ENCODE measurements around the gene ZNF26. TPM values are rescaled to one million over a fixed set of nuclear protein-coding genes. Genes with fewer than 3 reads are reported as not detected.
"Not testable (repeated sequence)": the region's sequence is repeated elsewhere in the genome, so short reads cannot be mapped to it uniquely, and the experiment has no call there.

The ZNF26 gene
- polyA plus RNA-seq, 1 donor from 2014 or later = 26.6 TPM

DNA sequence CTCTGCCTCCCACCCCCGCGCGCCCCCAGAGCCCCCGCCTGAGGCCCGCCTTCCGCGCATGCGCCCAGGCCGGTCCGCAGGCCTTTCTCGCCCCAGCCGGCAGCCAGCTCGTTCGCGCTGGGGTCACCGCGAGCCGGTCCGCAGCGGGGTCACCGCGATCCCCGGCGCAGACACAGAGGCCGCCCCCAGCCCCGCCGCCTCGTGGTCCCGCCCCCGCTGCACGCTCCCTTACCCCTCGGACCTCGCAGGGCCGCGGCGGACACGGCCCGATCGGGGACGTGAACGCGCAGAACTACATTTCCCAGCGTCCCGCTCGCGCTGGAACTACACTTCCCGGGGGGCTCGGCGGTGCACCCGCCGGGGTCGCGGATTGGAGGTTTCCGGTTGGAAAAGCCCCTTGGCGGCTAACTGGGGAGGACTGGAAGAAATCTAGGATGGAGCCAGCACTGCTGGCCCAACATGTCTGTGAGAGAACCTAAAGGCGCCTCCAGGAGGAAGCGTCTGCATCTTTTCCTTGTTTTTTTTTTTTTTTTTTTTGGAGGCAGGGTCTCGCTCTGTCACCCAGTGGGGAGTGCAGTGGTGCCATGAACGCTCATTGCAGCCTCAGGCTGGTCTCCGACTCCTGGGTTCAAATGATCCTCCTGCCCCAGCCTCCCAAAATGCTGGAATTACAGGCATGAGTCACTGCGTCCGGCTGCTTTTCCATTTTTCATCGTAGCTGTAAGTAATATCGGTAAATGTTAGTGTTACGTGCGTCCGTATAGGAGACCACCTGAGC, 30.0 kb upstream of the ZNF26 start, which contains the start of gene ZNF605:
TSS of gene ZNF605 (minus strand) at position 296 of the 778 bp plus-strand sequence. CDS start 10,671 bp downstream, outside the sequence.
- TF ChIP-seq, protein P1, sequence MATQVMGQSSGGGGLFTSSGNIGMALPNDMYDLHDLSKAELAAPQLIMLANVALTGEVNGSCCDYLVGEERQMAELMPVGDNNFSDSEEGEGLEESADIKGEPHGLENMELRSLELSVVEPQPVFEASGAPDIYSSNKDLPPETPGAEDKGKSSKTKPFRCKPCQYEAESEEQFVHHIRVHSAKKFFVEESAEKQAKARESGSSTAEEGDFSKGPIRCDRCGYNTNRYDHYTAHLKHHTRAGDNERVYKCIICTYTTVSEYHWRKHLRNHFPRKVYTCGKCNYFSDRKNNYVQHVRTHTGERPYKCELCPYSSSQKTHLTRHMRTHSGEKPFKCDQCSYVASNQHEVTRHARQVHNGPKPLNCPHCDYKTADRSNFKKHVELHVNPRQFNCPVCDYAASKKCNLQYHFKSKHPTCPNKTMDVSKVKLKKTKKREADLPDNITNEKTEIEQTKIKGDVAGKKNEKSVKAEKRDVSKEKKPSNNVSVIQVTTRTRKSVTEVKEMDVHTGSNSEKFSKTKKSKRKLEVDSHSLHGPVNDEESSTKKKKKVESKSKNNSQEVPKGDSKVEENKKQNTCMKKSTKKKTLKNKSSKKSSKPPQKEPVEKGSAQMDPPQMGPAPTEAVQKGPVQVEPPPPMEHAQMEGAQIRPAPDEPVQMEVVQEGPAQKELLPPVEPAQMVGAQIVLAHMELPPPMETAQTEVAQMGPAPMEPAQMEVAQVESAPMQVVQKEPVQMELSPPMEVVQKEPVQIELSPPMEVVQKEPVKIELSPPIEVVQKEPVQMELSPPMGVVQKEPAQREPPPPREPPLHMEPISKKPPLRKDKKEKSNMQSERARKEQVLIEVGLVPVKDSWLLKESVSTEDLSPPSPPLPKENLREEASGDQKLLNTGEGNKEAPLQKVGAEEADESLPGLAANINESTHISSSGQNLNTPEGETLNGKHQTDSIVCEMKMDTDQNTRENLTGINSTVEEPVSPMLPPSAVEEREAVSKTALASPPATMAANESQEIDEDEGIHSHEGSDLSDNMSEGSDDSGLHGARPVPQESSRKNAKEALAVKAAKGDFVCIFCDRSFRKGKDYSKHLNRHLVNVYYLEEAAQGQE (IDR thresholded peaks at IDR 0.05; ENCODE audit: borderline replicate concordance) = no peak
- TF ChIP-seq RAD21 (conservative IDR thresholded peaks at IDR 0.05) (peak; percentile 21), MXI1 (conservative IDR thresholded peaks at IDR 0.05; ENCODE audit: poor library complexity, severe bottlenecking) (peak; percentile 47), EP300 (conservative IDR thresholded peaks at IDR 0.05; ENCODE audit: poor library complexity, severe bottlenecking) (peak; percentile 33), SMC3 (conservative IDR thresholded peaks at IDR 0.05; ENCODE audit: poor library complexity) (no peak), EZH2 (IDR thresholded peaks at IDR 0.05; ENCODE audit: borderline replicate concordance, insufficient read depth, low read length, poor library complexity, severe bottlenecking) (no peak), TAF1 (IDR thresholded peaks at IDR 0.05; ENCODE audit: low read depth) (no peak), POLR2AphosphoS5 (IDR thresholded peaks at IDR 0.05) (peak; percentile 87)
- TF ChIP-seq, protein P2, sequence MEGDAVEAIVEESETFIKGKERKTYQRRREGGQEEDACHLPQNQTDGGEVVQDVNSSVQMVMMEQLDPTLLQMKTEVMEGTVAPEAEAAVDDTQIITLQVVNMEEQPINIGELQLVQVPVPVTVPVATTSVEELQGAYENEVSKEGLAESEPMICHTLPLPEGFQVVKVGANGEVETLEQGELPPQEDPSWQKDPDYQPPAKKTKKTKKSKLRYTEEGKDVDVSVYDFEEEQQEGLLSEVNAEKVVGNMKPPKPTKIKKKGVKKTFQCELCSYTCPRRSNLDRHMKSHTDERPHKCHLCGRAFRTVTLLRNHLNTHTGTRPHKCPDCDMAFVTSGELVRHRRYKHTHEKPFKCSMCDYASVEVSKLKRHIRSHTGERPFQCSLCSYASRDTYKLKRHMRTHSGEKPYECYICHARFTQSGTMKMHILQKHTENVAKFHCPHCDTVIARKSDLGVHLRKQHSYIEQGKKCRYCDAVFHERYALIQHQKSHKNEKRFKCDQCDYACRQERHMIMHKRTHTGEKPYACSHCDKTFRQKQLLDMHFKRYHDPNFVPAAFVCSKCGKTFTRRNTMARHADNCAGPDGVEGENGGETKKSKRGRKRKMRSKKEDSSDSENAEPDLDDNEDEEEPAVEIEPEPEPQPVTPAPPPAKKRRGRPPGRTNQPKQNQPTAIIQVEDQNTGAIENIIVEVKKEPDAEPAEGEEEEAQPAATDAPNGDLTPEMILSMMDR (IDR thresholded peaks at IDR 0.05; ENCODE audit: poor library complexity, severe bottlenecking) = no peak
- H3K9me2 ChIP-seq (ENCODE audit: insufficient read depth, low read length) = no peaks in the 10 kb centered on the region
- no peaks in the 10 kb centered on the region for H4K20me1 ChIP-seq (ENCODE audit: insufficient read depth)
- H3K9me3 ChIP-seq (ENCODE audit: low read length) = peaks cover 9% of the 10 kb centered on the region
- peak within 1 kb of the TSS; percentile 82 for H3K4me3 ChIP-seq (ENCODE audit: low read length)
- H3K27me3 ChIP-seq (ENCODE audit: insufficient read depth, low read depth, low read length) = no peaks in the 10 kb centered on the region
- peak within 1 kb of the TSS; percentile 70 for H3K27ac ChIP-seq (ENCODE audit: low read length)
- peak within 1 kb of the TSS; percentile 81 for H3K9ac ChIP-seq (ENCODE audit: low read length)
- no peaks in the 10 kb centered on the region for H3F3A ChIP-seq (ENCODE audit: insufficient read depth, low read length, poor library complexity, severe bottlenecking)
- peaks cover 5% of the 10 kb centered on the region for H3K36me3 ChIP-seq (ENCODE audit: insufficient read depth, low read length)
- peak within 1 kb of the TSS; percentile 70 for H2AFZ ChIP-seq (ENCODE audit: low read depth, low read length)
- H3K79me2 ChIP-seq (replicated peaks; ENCODE audit: insufficient read depth, low read length) = peaks cover 4% of the 10 kb centered on the region
- H3K4me2 ChIP-seq (ENCODE audit: low read length) = peak within 1 kb of the TSS; percentile 80

DNA sequence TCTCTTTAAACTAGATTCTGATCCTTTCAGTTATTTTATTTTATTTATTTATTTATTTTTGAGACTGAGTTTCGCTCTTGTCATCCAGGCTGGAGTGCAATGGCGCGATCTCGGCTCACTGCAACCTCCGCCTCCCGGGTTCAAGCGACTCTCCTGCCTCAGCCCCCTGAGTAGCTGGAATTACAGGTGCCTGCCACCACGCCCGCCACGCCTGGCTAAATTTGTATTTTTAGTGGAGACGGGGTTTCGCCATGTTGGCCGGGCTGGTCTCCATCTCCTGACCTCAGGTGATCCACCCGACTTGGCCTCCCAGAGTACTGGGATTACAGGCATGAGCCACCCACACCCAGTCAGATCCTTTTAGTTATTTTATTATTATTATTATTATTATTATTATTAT, 24.4 kb upstream of the ZNF26 start:
- not testable (repeated sequence) for H3K79me2 ChIP-seq (replicated peaks; ENCODE audit: insufficient read depth, low read length); H3K9me2 ChIP-seq (ENCODE audit: insufficient read depth, low read length); H3K4me2 ChIP-seq (ENCODE audit: low read length); H3K27ac ChIP-seq (ENCODE audit: low read length); H3K9ac ChIP-seq (ENCODE audit: low read length); H4K20me1 ChIP-seq (ENCODE audit: insufficient read depth); H2AFZ ChIP-seq (ENCODE audit: low read depth, low read length); H3F3A ChIP-seq (ENCODE audit: insufficient read depth, low read length, poor library complexity, severe bottlenecking); H3K27me3 ChIP-seq (ENCODE audit: insufficient read depth, low read depth, low read length); H3K9me3 ChIP-seq (ENCODE audit: low read length); H3K4me3 ChIP-seq (ENCODE audit: low read length); H3K36me3 ChIP-seq (ENCODE audit: insufficient read depth, low read length)

DNA sequence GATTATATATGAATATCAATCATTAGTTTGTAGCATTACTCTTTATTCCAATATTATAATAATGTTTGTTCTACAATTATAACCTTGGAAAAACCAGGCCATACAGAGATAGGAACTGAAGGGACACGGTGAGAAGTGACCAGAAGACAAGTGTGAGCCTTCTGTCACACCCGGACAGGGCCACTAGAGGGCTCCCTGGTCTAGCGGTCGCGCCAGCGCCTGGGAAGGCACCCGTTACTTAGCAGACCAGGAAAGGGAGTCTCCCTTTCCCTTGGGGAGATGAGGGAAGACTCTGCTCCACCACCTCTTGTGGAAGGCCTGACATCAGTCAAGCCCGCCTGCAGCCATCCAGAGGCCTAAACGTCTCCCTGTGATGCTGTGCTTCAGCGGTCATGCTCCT, 22.2 kb upstream of the ZNF26 start:
- H3K4me2 ChIP-seq (ENCODE audit: low read length); H3K4me3 ChIP-seq (ENCODE audit: low read length); H3K27me3 ChIP-seq (ENCODE audit: insufficient read depth, low read depth, low read length); H3K27ac ChIP-seq (ENCODE audit: low read length); H3K9ac ChIP-seq (ENCODE audit: low read length); H4K20me1 ChIP-seq (ENCODE audit: insufficient read depth); H3F3A ChIP-seq (ENCODE audit: insufficient read depth, low read length, poor library complexity, severe bottlenecking); H2AFZ ChIP-seq (ENCODE audit: low read depth, low read length); H3K36me3 ChIP-seq (ENCODE audit: insufficient read depth, low read length); H3K9me2 ChIP-seq (ENCODE audit: insufficient read depth, low read length); H3K79me2 ChIP-seq (replicated peaks; ENCODE audit: insufficient read depth, low read length): not testable (repeated sequence)
- peaks cover 12% of the 10 kb centered on the region for H3K9me3 ChIP-seq (ENCODE audit: low read length)
